GM21717 (cell line): ENCODE measurements around the gene CRLF3.
"Not testable (repeated sequence)": the region's sequence is repeated elsewhere in the genome, so short reads cannot be mapped to it uniquely, and the experiment has no call there.

Source experiments
- ATAC-seq: cut with Tn5 transposase; IDR thresholded peaks from one replicate; pipeline ENCODE4 v1.9.1; 2021; ENCODE audit warnings: mild to moderate bottlenecking, moderate library complexity; ENCODE audit not compliant: unreplicated experiment

CRLF3 gene

GRCh38 chr17:30824356-30825145, at the start of gene CRLF3:
Gene CRLF3 (minus strand): TSS chr17:30824692. CDS start chr17:30824651, 41 bp downstream.
- peak; percentile 74 for ATAC-seq

GRCh38 chr17:30869005-30869404, 44.5 kb upstream of the CRLF3 start:
- ATAC-seq: no peak

- no peak for ATAC-seq
These were observed 40.1 kb upstream of the CRLF3 start for GRCh38 chr17:30864636-30865035.

- no peak for ATAC-seq
These were observed 34.2 kb upstream of the CRLF3 start for GRCh38 chr17:30858556-30859250.

- no peak for ATAC-seq
These were observed 29.7 kb upstream of the CRLF3 start for GRCh38 chr17:30854146-30854545.

GRCh38 chr17:30848021-30848420, 23.5 kb upstream of the CRLF3 start:
- ATAC-seq: no peak

- no peak for ATAC-seq
These were observed 16.3 kb upstream of the CRLF3 start for GRCh38 chr17:30840771-30841170.

- no peak for ATAC-seq
These were observed 13.8 kb upstream of the CRLF3 start for GRCh38 chr17:30838202-30838807.

- no peak for ATAC-seq
These were observed 8.1 kb upstream of the CRLF3 start for GRCh38 chr17:30832438-30833124.

- peak; percentile 61 for ATAC-seq
These were observed 7.4 kb upstream of the CRLF3 start, which contains the start of gene ATAD5 for GRCh38 chr17:30831663-30832437. Gene ATAD5 (plus strand): TSS chr17:30831966. CDS start chr17:30832348, 382 bp downstream.

GRCh38 chr17:30831257-30831656, 6.8 kb upstream of the CRLF3 start:
- ATAC-seq: no peak

- no peak for ATAC-seq
These were observed 4.5 kb upstream of the CRLF3 start for GRCh38 chr17:30829022-30829421.

GRCh38 chr17:30827082-30827481, 2.6 kb upstream of the CRLF3 start:
- ATAC-seq: no peak

GRCh38 chr17:30824002-30824355, 513 bp downstream of the CRLF3 start:
- ATAC-seq: peak; percentile 8

- no peak for ATAC-seq
These were observed 1.1 kb downstream of the CRLF3 start for GRCh38 chr17:30823421-30823820.

GRCh38 chr17:30822919-30823318, 1.6 kb downstream of the CRLF3 start:
- not testable (repeated sequence) for ATAC-seq

- ATAC-seq: no peak
These were observed 2.4 kb downstream of the CRLF3 start for GRCh38 chr17:30821871-30822723.

GRCh38 chr17:30819971-30820705, 4.4 kb downstream of the CRLF3 start:
- no peak for ATAC-seq

- no peak for ATAC-seq
These were observed 8.3 kb downstream of the CRLF3 start for GRCh38 chr17:30816165-30816564.
